Ectodermal cell (in vitro differentiated cells): ENCODE measurements around the gene PDSS2.
"Not testable (repeated sequence)": the region's sequence is repeated elsewhere in the genome, so short reads cannot be mapped to it uniquely, and the experiment has no call there.

Source experiments
- H3K27ac ChIP-seq: 2 replicates; pipeline ENCODE4 v1.7.0; 2013; ENCODE audit warnings: mild to moderate bottlenecking, low read depth, low read length; ENCODE audit not compliant: insufficient read depth, poor library complexity, severe bottlenecking
- H3K27me3 ChIP-seq: 2 replicates; pipeline ENCODE4 v1.7.0; 2013; ENCODE audit warnings: mild to moderate bottlenecking, low read length; ENCODE audit not compliant: insufficient read depth, control insufficient read depth, poor library complexity, severe bottlenecking
- H3K36me3 ChIP-seq: one replicate; pipeline ENCODE4 v1.7.0; 2013; ENCODE audit warnings: low read length; ENCODE audit not compliant: control insufficient read depth, insufficient read depth
- H3K4me1 ChIP-seq: one replicate; pipeline ENCODE4 v1.7.0; 2013; ENCODE audit warnings: low read length; ENCODE audit not compliant: control insufficient read depth, insufficient read depth
- H3K4me3 ChIP-seq: 2 replicates; pipeline ENCODE4 v1.7.0; 2013; ENCODE audit warnings: low read depth, low read length, control low read depth; ENCODE audit not compliant: insufficient read depth
- H3K9me3 ChIP-seq: 2 replicates; pipeline ENCODE4 v1.7.0; 2013; ENCODE audit warnings: mild to moderate bottlenecking, low read length, moderate library complexity; ENCODE audit not compliant: control insufficient read depth
- WGBS, 2 experiments: methylation state at CpG; one replicate each; pipeline ENCODE4 v1.1.7; 2013; ENCODE audit warnings: missing lambda C conversion rate in 2 of 2; 5-methylcytosine and 5-hydroxymethylcytosine counted together

Gene PDSS2

DNA sequence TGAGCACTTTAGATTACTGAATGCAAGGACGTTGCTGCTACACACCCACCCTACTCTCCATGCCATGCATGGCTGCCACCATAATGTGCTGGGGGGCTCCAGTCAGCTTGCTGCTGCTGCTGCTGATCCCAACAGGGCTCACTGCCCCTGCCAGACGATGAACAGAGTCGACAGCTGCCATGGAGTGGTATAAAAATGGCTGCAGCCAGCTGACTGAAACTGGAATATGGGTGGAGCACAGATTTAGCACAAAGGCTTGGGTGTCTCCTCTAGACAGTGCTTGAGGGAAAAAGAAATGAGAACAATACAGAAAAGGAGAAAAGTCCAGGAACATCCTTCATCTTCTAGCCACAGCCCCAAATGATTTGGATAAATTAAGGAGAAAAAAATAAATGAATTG is 150.7 kb downstream of the PDSS2 start:
- WGBS, 2 experiments = 92 to 95% methylated on average over 3 of the region's 3 CpGs
- no peaks in the 10 kb centered on the region for H3K4me1 ChIP-seq
- H3K36me3 ChIP-seq = no peaks in the 10 kb centered on the region
- no peaks in the 10 kb centered on the region for H3K9me3 ChIP-seq
- no peak overlapping the region for H3K27ac ChIP-seq
- H3K27me3 ChIP-seq = no peaks in the 10 kb centered on the region
- H3K4me3 ChIP-seq = no peak overlapping the region

DNA sequence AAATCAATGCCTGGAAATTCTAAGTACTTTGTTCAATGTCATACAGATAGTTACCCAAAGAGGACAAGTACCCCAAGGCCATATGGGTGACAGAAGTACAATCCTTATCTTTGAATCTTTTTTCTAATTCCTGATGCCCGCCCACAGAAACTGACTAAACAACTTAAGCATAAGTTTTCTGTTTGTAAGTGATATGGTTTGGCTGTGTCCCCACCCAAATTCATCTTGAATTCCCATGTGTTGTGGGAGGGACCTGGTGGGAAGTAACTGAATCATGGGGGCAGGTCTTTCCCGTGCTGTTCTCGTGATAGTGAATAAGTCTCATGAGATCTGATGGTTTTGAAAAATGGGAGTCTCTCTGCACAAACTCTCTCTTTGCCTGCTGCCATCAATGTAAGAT is 153.4 kb downstream of the PDSS2 start:
- H3K4me3 ChIP-seq, H3K27me3 ChIP-seq: not testable (repeated sequence)

DNA sequence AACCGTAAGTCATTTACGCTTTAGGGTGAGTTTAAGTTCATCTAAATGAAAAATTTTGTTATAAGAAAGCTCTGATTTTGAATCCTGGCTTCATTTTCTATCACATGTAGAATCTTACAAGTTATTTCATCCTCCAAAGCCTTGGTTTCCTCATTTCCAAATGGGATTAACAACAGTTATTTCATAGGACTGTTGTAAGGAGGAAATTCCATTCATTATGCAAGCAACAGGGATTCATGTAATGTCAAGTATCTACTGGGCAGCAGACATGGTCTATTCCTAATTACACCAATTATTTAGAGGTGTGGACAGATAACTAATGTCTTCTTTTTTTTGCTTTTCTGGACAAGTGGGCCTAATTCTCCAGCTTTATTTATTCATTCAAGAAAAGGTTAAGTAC is 154.0 kb downstream of the PDSS2 start:
- Histone ChIP-seq H3K27me3 (no peaks in the 10 kb centered on the region), H3K4me1 (no peaks in the 10 kb centered on the region), H3K36me3 (no peaks in the 10 kb centered on the region), H3K4me3 (no peak overlapping the region), H3K9me3 (no peaks in the 10 kb centered on the region), H3K27ac (no peak overlapping the region)
- WGBS, 2 experiments = 100% methylated on average over 1 of the region's 2 CpGs; no CpG with 5 or more reads in 1 of the 2 experiments

More for the DNA sequence above, 153.4 kb downstream of the PDSS2 start:
- not testable (repeated sequence) for H3K36me3 ChIP-seq, H3K27ac ChIP-seq, H3K9me3 ChIP-seq, H3K4me1 ChIP-seq
- WGBS, 2 experiments = 90 to 94% methylated on average over 3 of the region's 3 CpGs

DNA sequence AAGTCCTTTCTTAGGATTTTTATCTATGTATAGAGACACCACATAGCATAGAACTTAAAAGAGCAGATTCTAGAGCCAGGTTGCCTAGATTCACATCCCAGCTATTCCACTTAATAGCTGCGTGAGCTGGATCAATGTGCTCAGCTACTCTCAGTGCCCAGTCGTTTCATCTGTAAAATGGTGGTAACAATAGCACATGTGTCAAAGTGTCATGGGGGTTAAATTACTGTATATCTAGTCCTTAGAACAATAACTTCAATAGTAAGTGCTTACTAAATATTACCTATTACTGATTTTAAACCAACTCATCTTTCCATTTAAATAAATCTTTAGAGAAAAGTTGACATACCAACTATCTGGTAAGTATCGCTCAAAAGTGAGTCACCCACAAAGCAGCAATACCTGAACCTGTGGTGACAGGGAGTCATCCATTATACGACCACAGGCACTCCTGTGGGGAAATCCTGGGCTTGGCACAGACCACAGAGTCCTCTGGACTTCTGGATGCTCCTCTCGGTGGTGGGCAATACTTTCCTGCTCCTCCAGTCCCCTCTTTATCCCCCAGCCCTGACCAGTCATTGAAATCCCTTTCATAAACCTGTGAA is 154.8 kb downstream of the PDSS2 start:
- Histone ChIP-seq H3K36me3 (no peaks in the 10 kb centered on the region), H3K4me3 (no peak overlapping the region), H3K4me1 (no peaks in the 10 kb centered on the region), H3K9me3 (no peaks in the 10 kb centered on the region), H3K27me3 (no peaks in the 10 kb centered on the region), H3K27ac (no peak overlapping the region)
- WGBS, 2 experiments = 88 to 96% methylated on average over 4 to 5 of the region's 5 CpGs

DNA sequence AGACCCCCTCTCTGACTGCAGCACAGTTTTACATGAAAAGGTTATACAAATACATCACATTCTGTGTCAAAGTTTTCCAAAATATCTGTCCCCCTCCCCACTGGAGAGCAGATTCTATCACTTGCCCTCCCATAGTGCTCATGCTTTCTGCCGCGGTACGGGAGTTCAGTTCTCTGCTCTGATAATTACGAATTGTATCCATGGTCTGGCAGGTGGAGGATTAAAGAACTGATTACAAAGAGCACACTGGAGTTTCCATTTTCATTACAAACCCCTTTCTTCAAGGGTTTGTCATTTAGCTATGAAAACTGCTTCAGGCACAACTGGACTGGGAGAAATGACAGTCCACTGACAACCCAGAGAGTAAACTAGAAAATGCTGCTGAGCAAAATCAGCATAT is 166.0 kb downstream of the PDSS2 start:
- Histone ChIP-seq H3K27me3 (no peaks in the 10 kb centered on the region), H3K36me3 (no peaks in the 10 kb centered on the region), H3K9me3 (no peaks in the 10 kb centered on the region), H3K4me3 (no peak overlapping the region), H3K4me1 (peaks cover 3% of the 10 kb centered on the region), H3K27ac (no peak overlapping the region)
- 84 to 88% methylated on average over 4 of the region's 4 CpGs for WGBS, 2 experiments

DNA sequence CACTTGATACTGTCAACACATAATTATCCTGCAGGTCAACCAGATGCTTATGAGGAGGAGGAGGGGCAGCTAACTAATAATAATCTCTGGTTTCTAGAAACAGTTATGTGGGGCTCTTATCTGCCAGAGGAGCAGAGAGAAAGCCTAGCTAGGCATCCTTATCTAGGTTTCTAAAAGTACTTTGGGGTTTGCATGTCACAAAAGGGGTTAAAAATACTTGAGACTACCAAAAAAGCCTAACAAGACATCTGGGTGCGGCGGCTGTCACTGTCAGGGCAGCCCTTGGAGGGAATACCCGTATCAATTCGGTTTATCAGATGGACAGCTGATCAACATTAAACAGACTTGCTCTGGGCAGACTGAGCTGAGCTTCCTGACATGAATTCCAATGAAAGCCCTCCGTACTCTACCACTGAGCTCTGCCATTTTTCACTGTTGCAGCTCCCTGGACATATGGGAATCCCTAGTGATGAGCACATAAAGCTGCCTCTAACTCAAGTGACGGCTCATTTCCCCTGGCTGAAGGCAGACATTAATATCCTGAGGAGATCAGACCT is 166.6 kb downstream of the PDSS2 start:
- H3K27me3 ChIP-seq = no peaks in the 10 kb centered on the region
- H3K27ac ChIP-seq = no peak overlapping the region
- WGBS, 2 experiments = 82 to 85% methylated on average over 6 of the region's 6 CpGs
- H3K9me3 ChIP-seq = no peaks in the 10 kb centered on the region
- H3K4me3 ChIP-seq = no peak overlapping the region
- H3K36me3 ChIP-seq = no peaks in the 10 kb centered on the region
- H3K4me1 ChIP-seq = peaks cover 3% of the 10 kb centered on the region

DNA sequence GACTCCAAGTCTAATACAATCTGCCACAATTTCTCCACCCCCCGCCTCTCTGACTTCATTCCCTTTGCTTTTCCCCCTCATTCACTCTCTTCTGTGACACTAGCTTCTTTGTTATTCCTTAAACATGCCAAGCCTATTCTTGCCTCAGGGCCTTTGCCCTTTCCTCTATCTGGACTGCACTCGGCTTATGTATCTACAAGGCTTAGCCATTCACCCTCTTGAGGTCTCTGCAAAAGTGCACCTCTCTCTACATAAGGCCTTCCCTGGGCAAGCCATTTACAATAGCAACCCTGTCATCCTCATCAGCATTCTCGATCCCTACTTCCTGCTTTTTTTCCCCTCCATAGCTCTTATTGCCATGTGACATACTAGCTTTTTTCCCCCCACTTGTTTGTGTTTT is 168.9 kb downstream of the PDSS2 start:
- WGBS, 2 experiments = 72 to 73% methylated on average over 3 of the region's 3 CpGs
- no peak overlapping the region for H3K4me3 ChIP-seq
- H3K27ac ChIP-seq = no peak overlapping the region

DNA sequence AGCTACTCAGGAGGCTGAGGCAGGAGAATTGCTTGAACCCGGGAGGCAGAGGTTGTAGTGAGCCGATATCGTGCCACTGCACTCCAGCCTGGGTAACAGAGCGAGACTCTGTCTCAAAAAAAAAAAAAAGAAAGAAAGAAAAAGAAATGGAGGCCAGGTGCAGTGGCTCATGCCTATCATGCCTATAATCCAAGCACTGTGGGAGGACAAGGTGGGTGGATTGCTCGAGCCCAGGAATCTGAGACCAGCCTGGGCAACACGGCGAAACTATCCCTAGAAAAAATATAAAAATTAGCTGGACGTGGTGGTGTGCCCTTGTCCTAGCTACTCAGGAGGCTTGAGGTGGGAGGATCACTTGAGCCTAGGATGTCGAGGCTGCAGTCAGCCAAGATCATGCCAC is 170.1 kb downstream of the PDSS2 start:
- H3K36me3 ChIP-seq, H3K4me1 ChIP-seq, H3K9me3 ChIP-seq, H3K27ac ChIP-seq, H3K4me3 ChIP-seq, H3K27me3 ChIP-seq: not testable (repeated sequence)
- 92% methylated on average over 9 of the region's 9 CpGs for WGBS, 2 experiments

More for the DNA sequence above, 168.9 kb downstream of the PDSS2 start:
- peaks cover 3% of the 10 kb centered on the region for H3K4me1 ChIP-seq
- H3K9me3 ChIP-seq = no peaks in the 10 kb centered on the region
- no peaks in the 10 kb centered on the region for H3K36me3 ChIP-seq
- H3K27me3 ChIP-seq = no peaks in the 10 kb centered on the region

DNA sequence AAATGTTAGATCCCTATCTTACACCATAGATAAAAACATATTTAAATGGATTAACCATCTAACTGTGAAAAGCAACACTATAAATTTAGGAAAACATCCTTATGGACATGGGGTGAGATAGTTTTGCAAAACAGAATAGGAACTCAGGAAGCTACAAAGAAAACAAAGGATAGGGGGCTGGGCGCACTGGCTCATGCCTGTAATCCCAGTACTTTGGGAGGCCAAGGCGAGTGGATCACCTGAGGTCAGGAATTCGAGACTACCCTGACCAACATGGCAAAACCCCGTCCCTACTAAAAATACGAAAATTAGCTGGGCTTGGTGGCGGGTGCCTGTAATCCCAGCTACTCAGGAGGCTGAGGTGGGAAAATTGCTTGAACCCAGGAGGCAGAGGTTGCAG is 173.7 kb downstream of the PDSS2 start:
- H3K4me3 ChIP-seq, H3K9me3 ChIP-seq, H3K4me1 ChIP-seq, H3K27ac ChIP-seq, H3K36me3 ChIP-seq, H3K27me3 ChIP-seq: not testable (repeated sequence)
- WGBS, 2 experiments = 84 to 89% methylated on average over 6 of the region's 6 CpGs

DNA sequence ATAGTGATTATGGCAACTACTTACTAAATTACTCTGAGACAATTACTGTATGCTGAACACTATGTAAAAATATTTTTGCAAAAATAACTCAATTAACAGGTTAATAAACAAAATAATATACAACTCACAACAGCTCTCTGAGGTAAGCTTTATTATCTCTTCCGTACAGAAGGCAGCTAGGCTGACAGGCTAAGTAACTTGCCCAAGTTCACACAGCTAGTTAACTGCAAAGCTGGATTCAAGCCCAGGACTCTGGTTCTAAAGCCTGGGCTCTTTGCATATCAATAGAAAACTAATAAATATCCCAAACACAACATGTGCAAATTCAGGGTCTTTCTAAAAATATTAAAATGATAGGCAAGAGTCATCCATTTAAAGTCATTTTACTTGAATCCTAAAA is 174.6 kb downstream of the PDSS2 start:
- WGBS, 2 experiments = 82 to 84% methylated on average over 1 of the region's 1 CpG
- H3K36me3 ChIP-seq = no peaks in the 10 kb centered on the region
- H3K27me3 ChIP-seq = no peaks in the 10 kb centered on the region
- H3K27ac ChIP-seq = no peak overlapping the region
- no peaks in the 10 kb centered on the region for H3K9me3 ChIP-seq
- no peak overlapping the region for H3K4me3 ChIP-seq
- no peaks in the 10 kb centered on the region for H3K4me1 ChIP-seq

DNA sequence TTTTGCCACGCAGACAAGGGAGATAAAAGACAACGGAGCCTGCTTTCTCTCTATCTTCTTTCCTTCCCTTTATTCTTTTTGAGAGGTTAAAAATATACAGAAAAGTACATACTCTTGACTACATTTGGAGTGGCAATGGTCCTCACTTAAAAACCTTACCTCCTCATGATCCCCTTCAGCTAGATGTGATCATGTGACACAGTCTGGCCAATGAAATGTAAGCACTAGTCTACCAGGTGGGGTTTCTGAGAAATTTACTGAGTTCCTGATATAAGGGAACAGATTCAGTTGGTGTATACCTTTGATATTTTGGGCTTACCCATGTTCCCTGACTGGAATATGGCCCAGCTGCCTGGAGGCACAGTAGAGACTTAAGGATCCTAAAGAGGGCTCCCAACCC is 178.6 kb downstream of the PDSS2 start:
- no peak overlapping the region for H3K4me3 ChIP-seq
- no peaks in the 10 kb centered on the region for H3K27me3 ChIP-seq
- no peaks in the 10 kb centered on the region for H3K4me1 ChIP-seq
- no peaks in the 10 kb centered on the region for H3K9me3 ChIP-seq
- no peak overlapping the region for H3K27ac ChIP-seq
- 96% methylated on average over 2 of the region's 2 CpGs; no CpG with 5 or more reads in 1 of the 2 experiments for WGBS, 2 experiments
- no peaks in the 10 kb centered on the region for H3K36me3 ChIP-seq
